Activated CD8-positive, alpha-beta memory T cell treated with anti-CD3 and anti-CD28 coated beads, Interleukin-2, amount 50 U/mL, for 48 hours (primary cell): ENCODE data around the gene EIF6.
A peak's percentile ranks its signal among the peaks of the same experiment; 100 is the strongest.

ENCODE experiments used
- DNase-seq: peaks from one replicate; pipeline ENCODE4 v3.0.0-alpha.2; 2020

EIF6 gene

GRCh38 chr20:35312318-35312717 is 27.7 kb upstream of the EIF6 start:
- peak; percentile 50 for DNase-seq

- DNase-seq = no peak
Measured at GRCh38 chr20:35311822-35312221, 27.2 kb upstream of the EIF6 start.

DNA sequence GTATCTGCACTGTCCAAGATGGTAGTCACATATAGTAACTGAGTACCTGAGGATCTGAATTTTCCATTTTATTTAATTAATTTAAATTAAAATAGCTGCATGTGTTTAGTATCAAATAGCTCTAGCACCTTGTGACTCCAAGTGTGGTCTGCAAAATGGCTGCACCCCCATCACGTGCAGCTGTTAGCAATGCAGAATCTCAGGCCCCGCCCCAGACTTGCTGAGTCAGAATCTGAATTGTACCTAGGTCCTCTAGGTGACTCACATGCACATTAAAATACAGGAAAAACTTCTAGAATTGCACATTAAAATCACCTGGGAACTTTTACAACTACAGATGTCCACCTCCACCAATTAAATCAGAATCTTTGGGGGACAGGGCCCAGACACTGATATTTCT is 26.8 kb upstream of the EIF6 start:
- peak; percentile 81 for DNase-seq

DNA sequence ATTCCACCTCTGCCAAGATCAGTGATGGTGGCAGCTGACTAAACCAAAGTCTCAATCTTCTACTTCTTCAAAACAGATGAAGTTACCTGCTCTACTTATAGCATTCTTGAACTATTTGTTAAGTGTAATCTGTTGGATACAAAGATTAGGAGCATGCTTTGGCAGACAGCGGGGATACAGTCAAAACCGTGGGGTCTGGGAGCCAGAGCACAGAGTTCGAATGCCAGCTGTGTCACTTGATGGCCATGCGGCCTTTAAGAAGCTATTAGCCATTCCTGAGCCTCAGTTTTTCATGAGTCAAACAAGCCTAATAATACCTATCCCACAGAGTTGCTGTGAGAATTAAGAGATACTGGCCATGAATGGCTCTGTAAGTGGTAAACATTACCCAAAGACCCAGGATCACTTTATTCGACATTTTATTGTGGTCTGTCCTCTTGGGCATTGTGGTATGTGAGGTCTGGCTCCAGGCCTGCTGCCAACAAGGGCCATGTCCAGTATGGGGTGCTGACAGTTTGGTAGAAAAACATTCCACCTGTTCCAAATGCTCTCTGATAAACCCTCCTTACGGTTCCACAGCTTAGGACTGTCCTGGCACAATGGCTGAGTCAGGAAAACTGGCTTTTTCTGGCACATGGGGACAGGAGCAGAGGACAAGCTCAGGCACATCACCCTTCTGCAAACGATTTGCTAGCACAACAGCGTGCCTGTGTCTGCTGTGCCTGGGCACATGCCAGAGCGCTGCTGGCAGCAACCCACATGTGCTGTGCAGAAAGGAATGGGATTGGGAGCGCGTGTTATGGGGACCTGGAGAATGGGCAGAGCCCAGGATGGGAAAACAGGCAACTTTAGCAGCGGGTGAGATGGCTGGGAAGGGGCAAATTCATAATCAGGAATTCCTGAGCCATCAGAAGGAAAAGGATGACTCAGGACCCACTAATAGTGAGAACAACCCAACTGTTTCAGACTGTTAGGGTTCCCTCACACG is 23.4 kb upstream of the EIF6 start:
- no peak for DNase-seq

DNA sequence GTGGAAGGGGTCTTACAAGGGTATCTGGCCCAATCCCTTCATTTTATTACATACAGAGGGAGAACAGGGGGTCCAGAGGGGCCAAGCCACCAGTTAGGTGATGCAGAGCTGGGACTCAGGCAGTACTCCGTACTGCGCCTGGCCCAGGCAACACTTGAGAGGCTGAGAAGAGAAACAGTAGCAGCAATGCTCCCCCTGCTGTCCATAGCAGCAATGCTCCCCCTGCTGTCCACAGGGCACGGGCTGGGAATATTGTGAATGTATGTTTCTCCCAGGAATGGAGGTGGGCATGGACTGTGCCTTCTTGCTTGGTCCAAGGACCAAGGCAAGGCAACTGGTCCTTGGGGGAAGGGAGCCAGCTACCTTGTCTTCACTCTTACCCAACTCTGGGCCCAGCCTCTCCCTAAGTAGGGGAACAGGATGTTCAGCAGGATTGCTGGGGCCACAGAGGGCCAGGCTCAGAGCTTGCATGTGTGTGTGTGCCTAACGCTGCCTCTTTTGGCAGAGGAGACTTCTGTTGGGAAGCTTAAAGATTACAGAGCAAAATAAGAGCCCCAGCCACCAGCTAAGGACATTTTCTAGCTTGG is 22.5 kb upstream of the EIF6 start:
- peak; percentile 69 for DNase-seq

DNA sequence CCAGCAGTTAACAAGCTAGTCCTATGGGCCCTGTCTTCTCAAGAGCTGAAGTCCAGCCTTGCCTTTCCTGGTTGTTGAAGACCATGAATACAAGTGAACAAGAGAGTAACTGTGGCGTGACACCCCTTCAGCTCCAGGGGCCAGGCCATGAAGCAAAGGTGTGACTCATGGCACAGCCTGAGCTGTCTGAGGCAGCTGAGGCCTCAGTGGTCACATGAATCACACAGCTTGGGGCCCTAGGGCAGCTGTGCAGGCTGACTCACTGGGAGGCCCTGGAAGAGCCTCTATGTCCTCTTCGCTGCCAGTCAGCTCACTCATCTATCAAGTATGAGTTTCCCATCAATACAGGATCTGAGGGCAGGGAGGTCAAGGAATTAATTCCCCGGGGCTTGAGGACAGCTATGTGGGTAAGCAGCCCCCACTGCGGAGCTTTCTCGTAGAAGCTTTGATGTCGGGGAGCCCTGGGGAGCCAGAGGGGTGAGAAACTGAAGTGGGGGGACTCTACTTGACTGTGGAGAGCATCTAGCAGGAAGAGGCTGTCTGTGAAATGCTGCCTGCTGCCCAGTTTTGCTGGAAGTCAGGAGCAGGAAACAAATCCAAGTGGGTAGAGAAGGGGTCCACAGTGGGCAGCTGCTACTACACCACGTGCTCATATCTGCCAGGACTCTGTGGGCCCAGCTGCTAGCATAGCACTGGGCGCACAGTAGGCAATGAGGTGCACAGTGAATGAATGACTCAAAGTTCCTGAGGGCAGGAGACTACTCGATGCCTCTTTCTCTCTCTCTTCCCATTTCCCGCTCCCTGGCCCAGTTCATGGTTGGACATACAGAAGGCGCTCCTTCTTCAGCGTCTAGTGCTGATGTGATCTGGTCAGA is 21.3 kb upstream of the EIF6 start:
- DNase-seq = peak; percentile 88

GRCh38 chr20:35304956-35305355 is 20.4 kb upstream of the EIF6 start:
- no peak for DNase-seq

DNA sequence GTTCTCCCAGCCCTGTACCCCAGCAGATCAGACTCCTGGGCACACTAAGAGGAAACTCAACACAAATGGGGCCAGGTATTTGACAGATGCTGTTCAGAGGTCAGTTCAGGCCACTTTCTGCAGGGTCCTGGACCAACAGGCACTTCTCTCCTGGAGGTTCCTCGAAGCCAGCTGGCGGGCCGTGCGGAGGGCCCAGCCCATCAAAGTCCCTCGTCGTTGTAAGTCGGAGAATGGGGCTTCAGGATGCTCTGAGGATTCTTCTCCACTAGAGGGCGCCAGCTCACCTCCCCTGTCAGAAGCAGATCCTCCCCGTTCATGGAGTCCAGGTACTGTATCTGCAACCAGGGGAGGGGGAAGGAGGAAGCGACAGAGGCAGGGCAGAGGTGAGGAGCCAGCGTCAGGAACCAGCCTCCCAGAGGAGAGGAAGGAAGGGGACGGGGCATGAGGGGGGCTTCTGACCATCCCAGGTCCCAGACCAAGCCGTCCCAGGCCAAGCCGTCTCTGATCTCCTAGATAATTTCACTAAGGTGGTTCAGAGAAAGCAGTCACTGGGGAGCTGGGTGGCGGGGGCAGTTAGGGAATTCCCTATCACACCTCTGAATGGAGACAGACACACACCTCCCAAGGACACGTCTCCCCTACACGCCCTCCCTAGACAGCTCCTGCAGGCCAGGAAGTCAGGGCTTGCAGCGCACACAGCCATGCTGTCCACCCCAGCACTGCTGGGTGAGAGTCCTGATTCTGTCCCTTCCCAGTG is 19.3 kb upstream of the EIF6 start:
- DNase-seq = peak; percentile 90

DNA sequence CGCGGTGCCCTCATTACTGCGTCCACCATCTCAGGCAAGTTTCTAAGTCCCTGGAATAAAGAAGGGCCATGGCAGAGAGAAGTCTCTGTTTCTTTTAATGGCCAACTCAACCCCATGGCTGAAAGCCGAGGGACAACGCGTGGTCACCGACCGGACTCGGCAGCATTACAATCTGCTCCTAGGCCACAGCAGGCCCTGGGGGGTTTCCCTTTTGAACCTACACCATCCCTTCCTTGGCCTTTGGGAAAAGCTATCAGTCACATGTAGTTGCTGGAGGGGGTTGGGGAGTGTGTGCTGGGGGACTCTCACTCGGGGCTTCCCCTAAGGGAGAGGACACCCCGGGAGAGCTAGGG is 18.8 kb upstream of the EIF6 start:
- DNase-seq = no peak

- DNase-seq = no peak
Measured at GRCh38 chr20:35302421-35303335, 18.1 kb upstream of the EIF6 start.

DNA sequence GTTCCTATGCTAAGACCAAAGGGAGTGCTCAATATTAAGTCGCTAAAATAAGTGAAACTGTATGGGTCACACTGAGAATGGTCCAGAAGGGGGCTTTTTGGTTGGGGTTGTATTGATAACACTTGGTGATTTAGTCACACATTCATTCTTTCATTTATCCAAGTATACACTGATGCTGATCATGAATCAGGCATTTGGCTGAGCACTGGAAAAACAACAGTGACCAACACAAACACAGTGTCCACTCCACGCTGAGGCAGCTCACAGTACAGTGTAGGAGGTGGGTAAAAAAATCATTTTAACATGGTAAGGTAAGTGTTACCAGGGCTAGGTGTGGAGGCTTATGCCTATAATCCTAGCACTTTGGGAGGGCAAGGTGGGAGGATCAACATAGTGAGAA is 16.9 kb upstream of the EIF6 start:
- no peak for DNase-seq

DNA sequence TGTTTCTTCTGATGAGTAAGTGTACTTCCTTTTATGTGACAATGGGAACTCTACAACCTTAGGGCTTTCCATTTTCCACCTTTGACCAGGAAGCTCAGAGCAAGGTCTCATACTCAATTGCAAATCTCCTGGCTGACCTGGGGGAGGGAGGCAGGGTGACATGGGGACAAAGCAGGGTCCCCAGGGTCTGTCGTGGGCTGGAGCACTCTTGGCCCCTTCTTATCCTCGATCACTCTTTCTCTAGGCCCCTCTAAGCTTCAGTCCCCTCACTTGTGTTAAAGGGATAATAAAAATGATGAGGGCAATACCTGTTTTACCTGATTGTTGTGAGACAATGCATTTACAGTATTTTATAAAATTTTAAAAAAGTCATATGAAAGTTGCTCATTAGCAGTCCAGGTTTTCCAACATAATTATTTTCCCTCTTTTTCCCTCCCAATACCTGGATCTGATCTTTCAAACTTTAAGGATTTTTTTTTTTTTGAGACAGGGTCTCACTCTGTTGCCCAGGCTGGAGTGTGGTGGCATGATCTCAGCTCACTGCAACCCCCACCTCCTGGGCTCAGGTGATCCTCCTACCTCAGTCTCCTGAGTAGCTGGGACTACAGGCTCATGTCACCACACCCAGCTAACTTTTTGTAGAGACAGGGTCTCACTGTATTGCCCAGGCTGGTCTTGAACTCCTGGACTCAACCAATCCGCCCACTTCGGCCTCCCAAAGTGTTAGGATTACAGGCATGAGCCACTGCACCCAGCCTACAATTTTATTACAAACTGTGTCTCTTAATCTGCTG is 16.1 kb upstream of the EIF6 start:
- DNase-seq = no peak

DNA sequence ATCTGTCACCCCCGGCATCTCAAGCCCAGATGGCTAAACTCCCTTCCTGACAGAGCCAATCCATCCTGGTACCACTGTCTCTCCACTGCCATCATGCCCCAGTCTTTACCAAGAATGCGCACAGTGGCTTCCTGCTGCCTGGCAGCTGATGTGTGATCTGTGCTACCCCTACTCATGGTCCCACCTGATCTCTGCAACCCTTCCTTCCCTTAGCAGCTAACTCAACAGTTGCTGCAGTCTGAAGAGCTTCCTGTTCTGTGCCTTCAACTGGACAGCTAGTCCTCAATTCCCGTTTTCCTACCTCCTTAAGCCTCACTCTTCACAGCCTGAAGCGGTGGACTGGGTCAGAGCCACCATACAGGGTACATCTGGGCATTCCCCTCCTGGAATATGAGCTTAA is 15.2 kb upstream of the EIF6 start:
- DNase-seq = no peak

DNA sequence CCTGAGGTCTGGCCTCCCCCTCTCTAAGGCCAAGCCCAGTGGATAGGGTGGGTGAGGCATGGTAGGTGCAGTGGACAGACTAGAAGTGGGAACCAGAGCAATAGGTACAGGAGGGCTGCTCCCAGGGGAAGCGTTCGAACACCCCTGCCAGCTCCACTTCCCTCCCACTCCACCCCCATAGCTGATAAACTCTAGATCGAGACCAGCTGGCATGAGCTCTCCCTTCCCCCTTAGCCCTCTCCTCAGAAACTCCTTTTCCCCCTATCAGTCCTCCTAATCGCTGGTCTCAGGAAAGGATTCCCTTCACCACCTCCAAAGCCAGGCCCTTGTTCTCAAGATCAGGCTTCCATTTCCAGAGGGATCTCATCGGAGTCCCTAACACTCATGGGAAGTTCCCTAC is 13.7 kb upstream of the EIF6 start:
- no peak for DNase-seq

- no peak for DNase-seq
Measured at GRCh38 chr20:35297740-35298139, 13.2 kb upstream of the EIF6 start.

DNA sequence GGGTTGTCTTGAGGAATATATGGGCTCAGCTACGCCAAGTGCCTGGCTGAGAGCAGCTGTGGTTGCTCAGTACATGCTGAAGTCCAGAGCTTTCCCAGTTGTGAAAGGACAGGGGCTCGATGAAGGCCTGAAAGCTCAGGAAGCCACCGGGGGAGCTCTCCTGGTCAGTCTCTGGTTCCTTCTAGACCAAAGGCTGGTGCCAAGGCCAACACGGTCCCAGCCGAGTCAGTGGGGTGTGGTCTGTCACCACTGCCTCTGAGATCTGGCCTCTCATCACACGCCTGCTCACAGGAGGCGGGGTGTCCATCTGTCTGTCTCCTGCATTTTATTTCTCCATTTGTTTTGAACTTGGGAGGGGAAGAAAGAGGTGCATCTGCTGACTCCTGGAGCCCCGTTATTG is 12.6 kb upstream of the EIF6 start:
- no peak for DNase-seq

- DNase-seq = no peak
Measured at GRCh38 chr20:35296101-35296554, 11.6 kb upstream of the EIF6 start.

- no peak for DNase-seq
Measured at GRCh38 chr20:35295674-35296073, 11.1 kb upstream of the EIF6 start.

- no peak for DNase-seq
Measured at GRCh38 chr20:35295058-35295457, 10.5 kb upstream of the EIF6 start.

GRCh38 chr20:35294293-35294685 is 9.7 kb upstream of the EIF6 start:
- DNase-seq = no peak
